NCI-H446 treated with DMSO at 0.1 percent for 48 hours (cell line): ENCODE measurements around the gene STRAP.

Experiments used
- DNase-seq: peaks from one replicate; lab custom pipeline; 2025; lab: John Stamatoyannopoulos, UW

The STRAP gene, protein sequence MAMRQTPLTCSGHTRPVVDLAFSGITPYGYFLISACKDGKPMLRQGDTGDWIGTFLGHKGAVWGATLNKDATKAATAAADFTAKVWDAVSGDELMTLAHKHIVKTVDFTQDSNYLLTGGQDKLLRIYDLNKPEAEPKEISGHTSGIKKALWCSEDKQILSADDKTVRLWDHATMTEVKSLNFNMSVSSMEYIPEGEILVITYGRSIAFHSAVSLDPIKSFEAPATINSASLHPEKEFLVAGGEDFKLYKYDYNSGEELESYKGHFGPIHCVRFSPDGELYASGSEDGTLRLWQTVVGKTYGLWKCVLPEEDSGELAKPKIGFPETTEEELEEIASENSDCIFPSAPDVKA

GRCh38 chr12:15882118-15882971, at the start of gene STRAP:
STRAP (plus strand) TSS chr12:15882387; CDS start chr12:15882708, 321 bp downstream.
- peak; percentile 93 for DNase-seq

DNA sequence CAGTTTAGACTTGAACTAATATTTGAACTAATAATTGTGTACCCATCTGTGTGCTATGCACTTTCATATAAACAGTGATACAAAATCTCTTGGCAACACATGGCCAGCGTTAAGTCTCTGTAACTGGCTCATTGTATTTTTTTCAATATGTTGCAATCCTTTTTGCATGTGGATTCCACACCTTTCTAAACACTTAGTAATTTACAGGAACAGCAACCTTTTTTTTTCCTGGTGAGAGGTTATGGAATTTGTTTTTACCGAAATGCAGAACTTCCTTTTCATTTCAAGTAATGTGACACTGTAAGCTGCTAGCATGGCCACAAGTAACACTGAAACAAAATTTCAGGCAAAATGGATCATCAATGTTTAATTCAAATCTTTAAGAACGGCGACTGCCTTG, 47.6 kb upstream of the STRAP start:
- DNase-seq, result no peak

GRCh38 chr12:15837141-15837790, 44.9 kb upstream of the STRAP start:
- no peak for DNase-seq

- no peak for DNase-seq
Observed at GRCh38 chr12:15839041-15839440, 43.1 kb upstream of the STRAP start.

- no peak for DNase-seq
Observed at GRCh38 chr12:15839682-15840081, 42.5 kb upstream of the STRAP start.

DNA sequence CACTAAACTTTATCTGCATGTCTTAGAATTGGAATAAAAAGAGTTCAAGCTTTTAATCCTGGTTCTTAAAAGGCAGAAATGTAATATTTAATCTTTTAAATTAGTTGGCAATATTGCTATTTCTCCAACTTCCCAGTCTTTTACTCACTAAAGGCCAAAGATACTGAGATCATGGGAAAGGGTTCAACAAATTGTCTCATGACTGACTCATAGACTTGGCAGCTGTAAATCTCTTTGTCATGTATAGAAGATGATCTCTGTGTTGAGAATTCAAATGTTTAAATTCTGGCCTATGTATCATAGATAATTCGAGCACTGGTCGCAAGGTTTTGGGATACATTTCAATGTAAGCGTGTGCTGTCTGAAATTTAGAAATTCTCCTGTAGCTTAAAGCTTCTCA, 40.1 kb upstream of the STRAP start:
- no peak for DNase-seq

DNA sequence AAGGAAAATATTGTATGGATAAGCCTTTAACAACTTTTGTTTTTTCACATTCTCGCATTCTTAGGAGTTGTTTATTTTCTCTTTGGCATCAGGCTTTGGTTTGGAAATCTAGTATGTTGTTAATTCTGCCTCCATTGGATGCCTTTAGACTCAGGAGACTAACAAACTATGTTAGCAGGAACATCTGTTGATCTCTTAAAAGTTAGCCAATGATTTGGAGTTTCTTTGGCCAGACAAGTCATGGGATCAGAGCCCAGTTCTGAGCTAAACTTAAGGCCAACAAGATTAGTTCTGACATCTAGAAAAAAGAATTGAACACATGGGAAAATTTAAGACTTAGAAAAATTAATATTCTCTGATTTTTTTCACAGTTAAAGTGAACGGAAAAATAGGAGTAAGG, 35.3 kb upstream of the STRAP start:
- DNase-seq, result no peak

DNA sequence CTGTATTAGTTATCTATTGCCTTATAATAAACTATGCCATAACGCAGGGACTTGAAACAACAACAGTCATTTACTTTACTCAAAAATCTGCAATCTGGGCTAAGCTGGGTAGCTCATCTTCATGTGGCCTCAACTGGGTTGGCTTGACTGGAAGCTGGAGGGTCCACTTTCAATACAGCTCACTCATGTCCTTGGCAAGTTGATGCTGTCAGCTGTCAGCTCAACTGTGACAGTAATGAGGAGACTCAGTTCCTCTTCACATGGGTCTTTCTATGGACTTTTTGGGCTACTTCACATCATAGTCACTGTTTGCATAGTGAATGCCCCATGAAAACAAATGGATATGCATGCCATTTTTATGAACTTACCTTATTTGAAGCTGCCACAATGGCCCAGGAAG, 33.6 kb upstream of the STRAP start:
- DNase-seq, result no peak

DNA sequence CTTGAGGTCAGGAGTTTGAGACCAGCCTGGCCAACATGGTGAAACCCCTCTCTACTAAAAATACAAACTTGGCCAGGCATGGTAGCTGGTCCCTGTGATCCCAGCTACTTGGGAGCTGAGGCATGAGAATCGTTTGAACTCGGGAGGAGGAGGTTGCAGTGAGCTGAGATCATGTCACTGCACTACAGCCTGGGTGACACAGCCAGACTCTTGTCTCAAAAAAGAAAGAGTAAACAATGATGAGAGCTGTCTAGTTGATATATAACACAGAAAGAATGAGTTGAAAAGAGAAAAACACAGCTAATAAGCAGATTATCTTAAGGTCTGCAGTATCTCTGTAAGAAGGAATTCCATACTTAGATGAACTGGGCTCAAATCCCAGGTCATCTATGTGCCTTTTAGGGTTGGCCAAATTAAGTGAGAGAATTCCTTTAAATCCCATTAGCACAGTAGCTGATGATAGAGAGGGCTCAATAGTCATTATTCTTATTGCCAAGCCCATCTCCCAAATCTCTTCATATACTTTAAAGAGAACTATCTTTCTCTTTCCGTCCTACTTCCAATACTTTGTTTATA, 31.1 kb upstream of the STRAP start:
- no peak for DNase-seq

GRCh38 chr12:15851919-15852318, 30.3 kb upstream of the STRAP start:
- DNase-seq, result no peak

DNA sequence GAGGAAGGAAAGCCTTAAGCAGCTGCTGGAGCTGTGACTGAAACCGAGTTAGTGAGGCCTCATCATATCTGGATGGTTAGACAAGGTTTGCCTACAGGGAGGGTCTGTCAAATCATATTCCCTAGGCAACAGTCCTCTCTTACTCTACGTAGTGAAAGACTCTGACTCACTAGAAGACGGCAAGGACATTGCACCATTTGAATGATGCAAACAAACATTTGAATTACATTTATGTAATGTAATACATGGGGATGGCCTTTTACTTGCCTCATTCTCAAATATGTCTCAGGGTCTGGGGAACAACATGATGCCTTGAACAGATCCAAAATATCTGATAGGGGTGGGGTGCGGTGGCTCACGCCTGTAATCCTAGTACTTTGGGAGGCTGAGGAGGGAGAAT, 29.8 kb upstream of the STRAP start:
- no peak for DNase-seq

DNA sequence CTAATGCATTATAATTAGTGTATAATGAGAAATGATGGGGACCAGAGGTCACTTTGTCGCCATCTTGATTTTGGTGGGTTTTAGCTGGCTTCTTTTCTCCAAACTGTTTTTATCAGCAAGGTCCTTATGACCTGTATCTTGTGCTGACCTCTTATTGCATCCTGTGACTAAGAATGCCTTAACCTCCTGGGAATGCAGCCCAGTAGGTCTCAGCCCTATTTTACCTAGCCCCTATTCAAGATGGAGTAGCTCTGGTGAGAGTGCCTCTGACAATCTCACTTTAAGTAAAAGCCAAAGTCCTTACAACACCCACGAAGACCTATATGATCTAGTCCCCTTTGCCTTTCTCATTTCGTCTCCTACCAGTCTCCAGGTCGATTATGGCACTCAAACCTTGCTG, 28.3 kb upstream of the STRAP start:
- no peak for DNase-seq

DNA sequence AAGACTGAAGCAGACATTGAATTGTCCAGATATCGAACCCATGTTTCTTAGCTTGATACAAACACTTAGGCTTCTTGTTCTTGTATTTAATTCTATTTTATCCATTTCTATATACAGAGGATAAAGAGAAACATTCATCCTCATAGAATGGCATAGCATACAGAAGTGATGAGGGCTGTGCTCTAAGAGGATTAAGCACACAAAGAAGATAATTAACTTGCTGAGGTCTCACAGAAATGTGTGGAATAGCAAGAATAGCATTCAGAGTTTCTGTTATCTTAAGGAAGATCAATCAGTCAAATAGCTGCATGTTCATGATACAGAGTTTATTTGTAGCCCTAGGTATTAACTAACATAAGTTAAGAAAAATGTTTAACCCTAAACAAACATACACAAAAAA, 27.3 kb upstream of the STRAP start:
- DNase-seq, result no peak

- no peak for DNase-seq
Observed at GRCh38 chr12:15855646-15856045, 26.5 kb upstream of the STRAP start.

GRCh38 chr12:15856097-15856982, 25.8 kb upstream of the STRAP start:
- peak; percentile 22 for DNase-seq

GRCh38 chr12:15858353-15858752, 23.8 kb upstream of the STRAP start:
- DNase-seq, result no peak

DNA sequence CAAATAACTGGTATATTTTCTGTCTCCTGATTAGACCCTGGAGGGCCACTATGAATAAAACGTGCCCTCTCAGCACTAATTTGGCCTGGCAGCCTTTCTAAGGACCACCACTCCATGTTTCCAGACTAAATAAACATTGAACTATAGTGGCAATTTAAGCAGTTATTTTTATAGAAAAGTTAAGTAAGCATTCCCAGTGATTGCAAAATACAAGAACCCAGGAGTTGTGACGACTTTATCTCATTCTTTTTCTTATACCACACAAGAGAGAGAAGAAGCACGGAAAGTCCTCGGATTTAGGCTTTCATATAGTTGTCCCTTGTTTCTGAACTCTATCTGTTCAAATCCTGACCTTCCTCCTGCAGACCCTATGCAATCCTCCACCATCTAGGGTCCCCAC, 23.1 kb upstream of the STRAP start:
- DNase-seq, result no peak

DNA sequence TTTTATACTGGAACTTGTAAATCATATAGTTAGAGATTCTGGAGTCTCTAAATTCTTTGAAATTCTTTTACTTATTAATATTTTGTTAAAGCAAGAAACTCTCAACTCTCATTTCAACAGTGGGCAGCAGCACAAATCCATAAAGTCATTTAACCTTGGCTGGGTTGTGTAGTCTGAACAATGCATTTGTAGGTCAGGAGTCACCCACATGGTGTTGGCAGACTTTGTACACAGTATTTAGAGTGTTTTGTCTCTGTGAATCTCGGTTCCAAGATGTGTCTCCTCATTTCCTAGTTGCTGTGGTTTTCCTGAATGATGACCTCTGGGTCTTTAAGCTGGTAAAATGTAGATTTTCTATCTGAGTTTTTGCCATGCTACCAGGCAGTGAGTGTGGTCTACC, 20.8 kb upstream of the STRAP start:
- DNase-seq, result no peak

DNA sequence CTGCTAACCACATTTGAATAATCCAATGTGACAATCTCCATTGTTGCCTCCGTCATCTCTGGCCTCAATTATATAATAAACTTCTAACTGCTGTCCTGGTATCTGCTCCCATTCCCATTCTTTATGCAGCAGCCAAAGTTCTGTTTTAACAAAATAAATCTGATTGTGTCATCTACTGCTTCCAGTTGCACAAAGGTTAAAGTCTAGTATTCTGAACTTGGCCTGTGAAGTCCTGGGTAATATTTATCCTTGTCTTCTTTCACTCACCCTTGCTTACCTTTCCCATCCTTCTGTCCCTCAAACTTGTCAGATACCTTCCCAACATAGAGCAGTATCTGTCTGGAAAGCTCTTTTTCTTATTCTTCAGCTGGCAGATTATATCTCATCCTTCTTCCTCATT, 19.3 kb upstream of the STRAP start:
- no peak for DNase-seq

- no peak for DNase-seq
Observed at GRCh38 chr12:15863372-15863771, 18.8 kb upstream of the STRAP start.

- no peak for DNase-seq
Observed at GRCh38 chr12:15863984-15864383, 18.2 kb upstream of the STRAP start.

DNA sequence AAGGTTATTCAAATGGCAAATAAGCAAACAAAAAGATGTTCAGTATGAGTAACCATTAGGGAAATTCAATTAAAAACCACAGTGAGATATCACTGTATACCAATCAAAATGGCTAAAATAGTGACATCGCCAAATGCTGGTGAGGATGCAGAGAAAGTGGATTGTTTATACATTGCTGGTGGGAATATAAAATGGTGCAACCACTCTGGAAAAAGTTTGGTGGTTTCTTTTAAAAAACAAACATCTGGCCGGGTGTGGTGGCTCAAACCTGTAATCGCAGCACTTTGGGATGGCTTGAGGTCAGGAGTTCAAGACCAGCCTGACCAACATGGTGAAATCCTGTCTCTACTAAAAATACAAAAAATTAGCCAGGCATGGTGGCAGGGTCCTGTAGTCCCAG, 14.0 kb upstream of the STRAP start:
- no peak for DNase-seq
